OCI-LY1 (cell line): Measurements from ENCODE around the gene KCNIP3.

Experiments used
- H2AFZ ChIP-seq: fragments of 200-600 bp; sonication (generic), shearing (Covaris generic); 2 replicates; pipeline ENCODE4 v1.6.0; 2014; ENCODE audit warnings: antibody characterized with exemption, mild to moderate bottlenecking, low read length
- H3F3A ChIP-seq: fragments of 200-600 bp; sonication (generic), shearing (Covaris generic); 2 replicates; pipeline ENCODE4 v1.6.0; 2014; ENCODE audit warnings: mild to moderate bottlenecking, antibody characterized with exemption, low read length, moderate library complexity; ENCODE audit not compliant: insufficient read depth
- H3K27ac ChIP-seq: fragments of 200-600 bp; sonication (generic); 2 replicates; pipeline ENCODE4 v1.5.1; 2014; ENCODE audit warnings: low read length, mixed run types, mild to moderate bottlenecking, low read depth; ENCODE audit not compliant: poor library complexity, severe bottlenecking
- H3K27me3 ChIP-seq: fragments of 200-600 bp; sonication (generic); 2 replicates; pipeline ENCODE4 v1.6.0; 2014; ENCODE audit warnings: antibody characterized with exemption, mild to moderate bottlenecking, low read length, moderate library complexity; ENCODE audit not compliant: insufficient read depth
- H3K36me3 ChIP-seq: fragments of 200-600 bp; sonication (generic); 2 replicates; pipeline ENCODE4 v1.6.1; 2014; ENCODE audit warnings: mild to moderate bottlenecking, antibody characterized with exemption, low read length, moderate library complexity, mixed read lengths; ENCODE audit not compliant: insufficient read depth
- H3K4me1 ChIP-seq: fragments of 200-600 bp; sonication (generic); 2 replicates; pipeline ENCODE4 v1.5.1; 2014; ENCODE audit warnings: mild to moderate bottlenecking, low read length, moderate library complexity; ENCODE audit not compliant: insufficient read depth, severe bottlenecking
- H3K4me2 ChIP-seq: fragments of 200-600 bp; sonication (generic), shearing (Covaris generic); 2 replicates; pipeline ENCODE4 v1.6.1; 2014; ENCODE audit warnings: low read length
- H3K4me3 ChIP-seq: fragments of 200-600 bp; sonication (generic); 2 replicates; pipeline ENCODE4 v1.5.1; 2014; ENCODE audit warnings: low read length, low read depth, mild to moderate bottlenecking, mixed read lengths; ENCODE audit not compliant: poor library complexity, severe bottlenecking
- H3K79me2 ChIP-seq: fragments of 200-600 bp; shearing (Covaris generic); 2 replicates; pipeline ENCODE4 v1.6.1; 2016; ENCODE audit warnings: mixed run types, low read length, mixed read lengths; ENCODE audit not compliant: insufficient read depth
- H3K9ac ChIP-seq: fragments of 200-600 bp; sonication (generic), shearing (Covaris generic); 2 replicates; pipeline ENCODE4 v1.6.1; 2014; ENCODE audit warnings: mild to moderate bottlenecking, low read length, mixed read lengths
- H3K9me2 ChIP-seq: fragments of 200-600 bp; sonication (generic), shearing (Covaris generic); 2 replicates; pipeline ENCODE4 v1.6.1; 2014; ENCODE audit warnings: low read depth, mild to moderate bottlenecking, low read length, mixed read lengths
- H3K9me3 ChIP-seq: fragments of 200-600 bp; shearing (Covaris generic); 2 replicates; pipeline ENCODE4 v1.6.1; 2014; ENCODE audit warnings: low read length, mixed read lengths
- H4K20me1 ChIP-seq: fragments of 200-600 bp; sonication (generic), shearing (Covaris generic); 2 replicates; pipeline ENCODE4 v1.6.0; 2016; ENCODE audit warnings: mild to moderate bottlenecking, low read length; ENCODE audit not compliant: insufficient read depth
- EZH2 ChIP-seq: fragments of 200-600 bp; sonication (generic), shearing (Covaris generic); IDR thresholded peaks from 2 replicates; pipeline ENCODE4 v1.8.0; 2017; ENCODE audit warnings: borderline replicate concordance, mixed run types, mild to moderate bottlenecking, antibody characterized with exemption, low read length, moderate library complexity, mixed read lengths
- TF ChIP-seq, protein P1 (sequence below): fragments of 200-600 bp; sonication (generic), shearing (Covaris generic); IDR thresholded peaks from 2 replicates; pipeline ENCODE4 v1.5.1; 2017; ENCODE audit warnings: mild to moderate bottlenecking, antibody characterized with exemption, low read length, moderate library complexity, mixed read lengths

Gene KCNIP3

DNA sequence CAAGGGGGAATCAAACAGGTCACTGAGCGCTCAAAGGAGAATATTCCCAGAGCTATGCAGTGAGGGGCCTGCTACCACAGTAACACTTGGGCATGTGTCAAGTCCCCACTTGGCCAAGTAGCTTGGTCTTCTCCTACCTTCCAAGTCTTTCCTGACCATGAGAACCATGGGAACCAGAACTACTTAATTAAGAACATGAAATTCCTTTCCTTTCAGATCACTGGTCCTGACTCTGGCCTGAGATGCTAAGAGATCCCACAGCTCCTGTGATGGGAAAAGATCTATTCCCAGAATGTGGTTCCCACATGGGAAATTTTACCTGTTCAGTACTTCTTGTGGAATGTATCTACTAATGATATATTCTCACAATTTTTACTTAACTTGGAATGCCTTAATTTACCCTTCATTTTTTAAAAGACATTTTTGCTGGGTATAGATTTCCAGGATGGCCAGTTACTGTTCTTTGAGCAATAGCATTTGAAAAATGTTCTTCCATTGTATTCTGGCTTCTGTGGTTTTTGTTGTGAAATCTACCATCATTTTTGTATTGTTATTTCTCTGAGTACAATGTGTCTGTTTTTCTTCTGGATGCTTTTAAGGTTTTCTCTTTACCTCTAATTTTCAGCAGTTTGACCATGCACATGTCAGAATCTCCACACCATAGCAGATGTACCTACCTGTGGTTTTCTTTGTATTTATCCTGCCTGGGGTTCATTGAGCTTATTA, 37.9 kb downstream of the KCNIP3 start:
- Histone ChIP-seq H3K36me3 (no peaks in the 10 kb centered on the region), H3K27ac (no peak overlapping the region), H3F3A (no peaks in the 10 kb centered on the region), H3K4me3 (no peak overlapping the region), H3K79me2 (no peaks in the 10 kb centered on the region), H3K27me3 (peaks cover 5% of the 10 kb centered on the region), H3K4me1 (no peaks in the 10 kb centered on the region), H3K4me2 (no peak overlapping the region), H3K9me2 (no peaks in the 10 kb centered on the region), H2AFZ (no peak overlapping the region), H3K9me3 (no peaks in the 10 kb centered on the region), H3K9ac (no peak overlapping the region), H4K20me1 (no peaks in the 10 kb centered on the region)
- TF ChIP-seq, protein P1, sequence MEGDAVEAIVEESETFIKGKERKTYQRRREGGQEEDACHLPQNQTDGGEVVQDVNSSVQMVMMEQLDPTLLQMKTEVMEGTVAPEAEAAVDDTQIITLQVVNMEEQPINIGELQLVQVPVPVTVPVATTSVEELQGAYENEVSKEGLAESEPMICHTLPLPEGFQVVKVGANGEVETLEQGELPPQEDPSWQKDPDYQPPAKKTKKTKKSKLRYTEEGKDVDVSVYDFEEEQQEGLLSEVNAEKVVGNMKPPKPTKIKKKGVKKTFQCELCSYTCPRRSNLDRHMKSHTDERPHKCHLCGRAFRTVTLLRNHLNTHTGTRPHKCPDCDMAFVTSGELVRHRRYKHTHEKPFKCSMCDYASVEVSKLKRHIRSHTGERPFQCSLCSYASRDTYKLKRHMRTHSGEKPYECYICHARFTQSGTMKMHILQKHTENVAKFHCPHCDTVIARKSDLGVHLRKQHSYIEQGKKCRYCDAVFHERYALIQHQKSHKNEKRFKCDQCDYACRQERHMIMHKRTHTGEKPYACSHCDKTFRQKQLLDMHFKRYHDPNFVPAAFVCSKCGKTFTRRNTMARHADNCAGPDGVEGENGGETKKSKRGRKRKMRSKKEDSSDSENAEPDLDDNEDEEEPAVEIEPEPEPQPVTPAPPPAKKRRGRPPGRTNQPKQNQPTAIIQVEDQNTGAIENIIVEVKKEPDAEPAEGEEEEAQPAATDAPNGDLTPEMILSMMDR, result no peak
- TF ChIP-seq EZH2, result no peak

DNA sequence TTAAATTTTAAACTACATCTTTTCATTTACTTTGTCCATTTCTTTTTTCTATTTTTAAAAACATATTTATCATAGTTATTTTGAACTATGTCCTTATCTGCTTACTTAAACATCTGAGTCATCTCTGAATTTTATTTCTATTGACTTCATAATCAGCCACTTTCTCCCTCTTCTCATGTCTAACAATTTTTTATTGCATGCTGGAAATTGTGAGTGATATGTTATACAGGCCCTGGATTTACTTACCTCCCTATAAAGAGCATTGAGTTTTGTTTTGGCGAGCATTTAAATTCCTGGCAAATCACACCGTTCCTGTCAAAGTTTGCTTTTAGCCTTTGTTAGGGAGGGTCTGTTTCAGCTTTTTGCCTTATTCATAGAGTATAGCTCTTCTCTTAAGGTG, 39.3 kb downstream of the KCNIP3 start:
- H3K9me3 ChIP-seq, result no peaks in the 10 kb centered on the region
- H3K36me3 ChIP-seq, result no peaks in the 10 kb centered on the region
- H3F3A ChIP-seq, result no peaks in the 10 kb centered on the region
- H3K9me2 ChIP-seq, result no peaks in the 10 kb centered on the region
- TF ChIP-seq, protein P1, result no peak
- no peak for TF ChIP-seq EZH2
- H3K4me1 ChIP-seq, result no peaks in the 10 kb centered on the region
- H3K4me3 ChIP-seq, result no peak overlapping the region
- H2AFZ ChIP-seq, result no peak overlapping the region
- H3K9ac ChIP-seq, result no peak overlapping the region
- H3K27ac ChIP-seq, result no peak overlapping the region
- no peaks in the 10 kb centered on the region for H4K20me1 ChIP-seq
- H3K79me2 ChIP-seq, result no peaks in the 10 kb centered on the region
- peaks cover 5% of the 10 kb centered on the region for H3K27me3 ChIP-seq
- no peak overlapping the region for H3K4me2 ChIP-seq

DNA sequence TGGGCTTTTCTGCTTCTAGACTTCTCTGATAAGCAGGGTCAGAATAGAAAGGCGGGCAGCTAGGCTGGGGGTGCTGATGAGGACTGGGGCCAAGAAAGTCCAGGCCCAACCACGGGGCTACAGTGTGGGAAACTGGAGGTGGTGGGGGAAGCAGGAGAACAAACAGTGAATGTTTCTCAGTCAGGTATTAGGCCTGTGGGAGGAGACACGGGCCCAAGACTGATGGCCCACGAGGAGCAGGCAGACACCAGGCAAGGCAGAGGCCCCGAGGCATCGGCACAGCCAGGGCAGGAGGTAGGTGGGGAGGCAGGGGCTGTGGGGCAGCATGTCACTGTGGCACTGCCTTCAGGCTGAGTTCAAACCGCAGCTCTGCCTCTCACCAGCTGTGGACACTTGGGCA, 40.7 kb downstream of the KCNIP3 start:
- H3K79me2 ChIP-seq, result no peaks in the 10 kb centered on the region
- no peaks in the 10 kb centered on the region for H4K20me1 ChIP-seq
- H3K4me2 ChIP-seq, result no peak overlapping the region
- no peaks in the 10 kb centered on the region for H3K9me3 ChIP-seq
- no peaks in the 10 kb centered on the region for H3F3A ChIP-seq
- H3K9ac ChIP-seq, result no peak overlapping the region
- no peaks in the 10 kb centered on the region for H3K9me2 ChIP-seq
- H2AFZ ChIP-seq, result no peak overlapping the region
- no peak for TF ChIP-seq EZH2
- TF ChIP-seq, protein P1, result no peak
- peaks cover 5% of the 10 kb centered on the region for H3K27me3 ChIP-seq
- no peaks in the 10 kb centered on the region for H3K4me1 ChIP-seq
- H3K4me3 ChIP-seq, result no peak overlapping the region
- H3K27ac ChIP-seq, result no peak overlapping the region
- no peaks in the 10 kb centered on the region for H3K36me3 ChIP-seq
